Vagina (tissue), 2 donors: ENCODE results near the gene ASPG. TPM values are rescaled to one million over a fixed set of nuclear protein-coding genes. Genes with fewer than 3 reads are reported as not detected.

ENCODE experiments used
- DNase-seq, 2 donors: peaks; one replicate each; pipeline ENCODE4 v3.0.0-alpha.2; 2017; ENCODE audit errors: extremely low spot score in 2 of 2
- H3K27ac ChIP-seq: fragments of 200-600 bp; sonication (generic); one replicate; pipeline ENCODE4 v1.5.1; 2019
- H3K27me3 ChIP-seq: fragments of 200-600 bp; sonication (generic); one replicate; pipeline ENCODE4 v1.5.1; 2019
- H3K36me3 ChIP-seq, 2 donors: fragments of 200-600 bp; sonication (generic); one replicate each; pipeline ENCODE4 v1.5.1; 2017 to 2019
- H3K4me1 ChIP-seq: fragments of 200-600 bp; sonication (generic); one replicate; pipeline ENCODE4 v1.5.1; 2019
- H3K4me3 ChIP-seq, 2 donors: fragments of 200-600 bp; sonication (generic); 1 replicate in 1 of 2; 2 replicates in 1 of 2; pipeline ENCODE4 v1.5.1; 2016 to 2019
- H3K9me3 ChIP-seq: fragments of 200-600 bp; sonication (generic); one replicate; pipeline ENCODE4 v1.5.1; 2019
- POLR2A ChIP-seq, 2 donors: fragments of 450-650 bp; IDR thresholded peaks; one replicate each; pipeline ENCODE4 v1.6.1; 2017; ENCODE audit warnings: antibody characterized with exemption in 2 of 2, mild to moderate bottlenecking in 2 of 2, moderate library complexity in 2 of 2
- POLR2AphosphoS5 ChIP-seq, 2 donors: sonication (generic); formaldehyde crosslinking; IDR thresholded peaks; one replicate each; pipeline ENCODE4 v1.9.0; 2017; ENCODE audit warnings: antibody characterized with exemption in 2 of 2, mild to moderate bottlenecking in 2 of 2, low read depth in 1 of 2; ENCODE audit not compliant: insufficient read depth in 1 of 2
- intact Hi-C: fragments of 100-400 bp; cut with DNase I; formaldehyde crosslinking; loops from one replicate; pipeline ENCODE4 v1.15.1; 2023
- total RNA-seq: library from RNA; depleted of rRNA; stranded (reverse); fragments of >200 nt; gene quantifications from one replicate; pipeline ENCODE4 v1.2.3, GENCODE V29; 2016
- TF ChIP-seq, protein P1 (sequence below), 3 experiments: fragments of 450-650 bp in 2 of 3; fragments of 200-600 bp in 1 of 3; sonication (generic) in 1 of 3; IDR thresholded peaks; one replicate each; pipeline ENCODE4 v1.5.1; 2017 to 2019; ENCODE audit warnings: antibody characterized with exemption in 3 of 3, mild to moderate bottlenecking in 2 of 3, moderate library complexity in 2 of 3

Gene ASPG
- total RNA-seq, 1 donor from 2014 or later, result 3.7 TPM

GRCh38 chr14:104049576-104050240, 35.8 kb upstream of the ASPG start:
- no peak for DNase-seq
- intact Hi-C loops, result no loop called here
- H3K4me1 ChIP-seq, result no peaks in the 10 kb centered on the region

GRCh38 chr14:104051092-104051813, 34.2 kb upstream of the ASPG start:
- no peaks in the 10 kb centered on the region for H3K36me3 ChIP-seq
- no peaks in the 10 kb centered on the region for H3K27me3 ChIP-seq
- H3K4me1 ChIP-seq, result no peaks in the 10 kb centered on the region
- TF ChIP-seq, protein P1, sequence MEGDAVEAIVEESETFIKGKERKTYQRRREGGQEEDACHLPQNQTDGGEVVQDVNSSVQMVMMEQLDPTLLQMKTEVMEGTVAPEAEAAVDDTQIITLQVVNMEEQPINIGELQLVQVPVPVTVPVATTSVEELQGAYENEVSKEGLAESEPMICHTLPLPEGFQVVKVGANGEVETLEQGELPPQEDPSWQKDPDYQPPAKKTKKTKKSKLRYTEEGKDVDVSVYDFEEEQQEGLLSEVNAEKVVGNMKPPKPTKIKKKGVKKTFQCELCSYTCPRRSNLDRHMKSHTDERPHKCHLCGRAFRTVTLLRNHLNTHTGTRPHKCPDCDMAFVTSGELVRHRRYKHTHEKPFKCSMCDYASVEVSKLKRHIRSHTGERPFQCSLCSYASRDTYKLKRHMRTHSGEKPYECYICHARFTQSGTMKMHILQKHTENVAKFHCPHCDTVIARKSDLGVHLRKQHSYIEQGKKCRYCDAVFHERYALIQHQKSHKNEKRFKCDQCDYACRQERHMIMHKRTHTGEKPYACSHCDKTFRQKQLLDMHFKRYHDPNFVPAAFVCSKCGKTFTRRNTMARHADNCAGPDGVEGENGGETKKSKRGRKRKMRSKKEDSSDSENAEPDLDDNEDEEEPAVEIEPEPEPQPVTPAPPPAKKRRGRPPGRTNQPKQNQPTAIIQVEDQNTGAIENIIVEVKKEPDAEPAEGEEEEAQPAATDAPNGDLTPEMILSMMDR (IDR thresholded peaks at IDR 0.05), result no peak
- TF ChIP-seq POLR2A (IDR thresholded peaks at IDR 0.05), result no peak
- no peak for DNase-seq
- intact Hi-C loops, result no loop called here
- no peak overlapping the region for H3K4me3 ChIP-seq
- H3K27ac ChIP-seq, result no peak overlapping the region
- no peaks in the 10 kb centered on the region for H3K9me3 ChIP-seq

More at GRCh38 chr14:104049576-104050240, 35.8 kb upstream of the ASPG start:
- Histone ChIP-seq H3K36me3 (no peaks in the 10 kb centered on the region), H3K4me3 (no peak overlapping the region), H3K9me3 (no peaks in the 10 kb centered on the region), H3K27ac (no peak overlapping the region), H3K27me3 (no peaks in the 10 kb centered on the region)
- TF ChIP-seq POLR2A (IDR thresholded peaks at IDR 0.05) (no peak), POLR2AphosphoS5 (IDR thresholded peaks at IDR 0.05; ENCODE audit: insufficient read depth in 1 of 2, low read depth in 1 of 2) (no peak)
- TF ChIP-seq, protein P1 (IDR thresholded peaks at IDR 0.05), result no peak

GRCh38 chr14:104054222-104054905, 31.1 kb upstream of the ASPG start:
- no peak for DNase-seq
- Histone ChIP-seq H3K36me3 (no peaks in the 10 kb centered on the region), H3K4me3 (no peak overlapping the region), H3K27me3 (no peaks in the 10 kb centered on the region), H3K4me1 (no peaks in the 10 kb centered on the region), H3K27ac (no peak overlapping the region), H3K9me3 (no peaks in the 10 kb centered on the region)
- no peak for TF ChIP-seq POLR2A (IDR thresholded peaks at IDR 0.05)
- no peak for TF ChIP-seq POLR2AphosphoS5 (IDR thresholded peaks at IDR 0.05; ENCODE audit: insufficient read depth in 1 of 2, low read depth in 1 of 2)
- intact Hi-C loops, result no loop called here

DNA sequence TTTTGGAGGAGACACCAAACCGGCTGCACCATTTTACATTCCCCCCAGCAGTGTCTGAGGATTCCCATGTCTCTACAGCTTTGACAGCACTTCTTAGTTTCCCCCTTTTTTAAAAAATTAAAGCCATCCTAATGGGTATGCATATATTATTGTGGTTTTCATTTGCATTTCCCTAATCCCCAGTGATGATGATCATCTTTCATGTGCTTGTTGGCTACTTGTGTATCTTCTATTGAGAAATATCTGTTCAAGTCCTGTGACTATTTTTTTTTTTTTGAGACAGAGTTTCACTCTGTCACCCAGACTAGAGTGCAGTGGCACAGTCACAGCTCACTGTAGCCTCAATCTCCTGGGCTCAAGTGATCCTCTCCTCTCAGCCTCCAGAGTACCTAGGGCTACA, 23.2 kb upstream of the ASPG start:
- no peaks in the 10 kb centered on the region for H3K27me3 ChIP-seq
- H3K9me3 ChIP-seq, result no peaks in the 10 kb centered on the region
- no peak overlapping the region for H3K27ac ChIP-seq
- no peak for DNase-seq
- no peak for TF ChIP-seq POLR2A (IDR thresholded peaks at IDR 0.05)
- H3K36me3 ChIP-seq, result no peaks in the 10 kb centered on the region
- no peaks in the 10 kb centered on the region for H3K4me1 ChIP-seq
- no peak overlapping the region for H3K4me3 ChIP-seq
- intact Hi-C loops, result no loop called here

DNA sequence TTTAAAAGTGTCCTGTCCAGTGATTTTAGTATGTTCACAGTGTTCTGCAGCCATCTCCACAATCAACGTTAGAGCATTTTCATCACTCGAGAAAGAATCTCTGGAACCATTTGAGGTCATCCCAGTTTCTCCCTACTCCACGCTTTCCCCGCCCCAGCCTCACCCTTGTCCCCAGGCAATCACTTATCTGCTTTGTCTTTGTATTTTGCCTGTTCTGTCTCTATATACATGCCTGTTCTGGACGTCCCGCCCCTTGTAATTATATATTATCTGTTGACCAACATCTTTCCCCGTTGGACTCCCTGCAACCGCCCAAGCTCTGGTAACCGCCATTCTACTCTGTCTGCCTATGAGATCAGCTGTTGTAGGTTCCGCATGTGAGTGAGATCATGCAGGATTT, 21.5 kb upstream of the ASPG start:
- no peaks in the 10 kb centered on the region for H3K4me1 ChIP-seq
- no peaks in the 10 kb centered on the region for H3K27me3 ChIP-seq
- intact Hi-C loops, result no loop called here
- H3K4me3 ChIP-seq, result no peak overlapping the region
- H3K27ac ChIP-seq, result no peak overlapping the region
- no peaks in the 10 kb centered on the region for H3K36me3 ChIP-seq
- no peak for DNase-seq
- no peaks in the 10 kb centered on the region for H3K9me3 ChIP-seq
- TF ChIP-seq POLR2AphosphoS5 (IDR thresholded peaks at IDR 0.05; ENCODE audit: insufficient read depth in 1 of 2, low read depth in 1 of 2) (no peak), POLR2A (IDR thresholded peaks at IDR 0.05) (no peak)
- TF ChIP-seq, protein P1 (IDR thresholded peaks at IDR 0.05), result no peak
